Naive B cell (primary cell): ENCODE data around the gene TEX30. TPM values are rescaled to one million over a fixed set of nuclear protein-coding genes. Genes with fewer than 3 reads are reported as not detected.

Source experiments
- ATAC-seq, 2 donors: fragments of 150-1000 bp; cut with Tn5 transposase; 2 replicates each; pipeline ENCODE4 v1.10.0; 2021; ENCODE audit warnings: low read depth in 2 of 2, mild to moderate bottlenecking in 2 of 2, moderate library complexity in 2 of 2
- DNase-seq: peaks from one replicate; pipeline ENCODE4 v3.0.0; 2022
- H3K27ac Mint-ChIP-seq, 6 donors: one replicate each; pipeline ENCODE4 v1.8.0; 2020 to 2022; ENCODE audit warnings: mild to moderate bottlenecking in 6 of 6, mixed read lengths in 6 of 6, moderate library complexity in 5 of 6, inconsistent platforms in 2 of 6
- H3K27me3 Mint-ChIP-seq, 3 donors: one replicate each; pipeline ENCODE4 v1.8.0; 2021 to 2022; ENCODE audit warnings: mixed read lengths in 3 of 3, mild to moderate bottlenecking in 1 of 3
- H3K36me3 Mint-ChIP-seq, 2 donors: one replicate each; pipeline ENCODE4 v1.8.0; 2020 to 2022; ENCODE audit warnings: mixed read lengths in 2 of 2, inconsistent platforms in 1 of 2, mild to moderate bottlenecking in 1 of 2
- H3K4me1 Mint-ChIP-seq, 3 donors: one replicate each; pipeline ENCODE4 v1.8.0; 2020 to 2022; ENCODE audit warnings: mixed read lengths in 3 of 3, inconsistent platforms in 1 of 3, mild to moderate bottlenecking in 1 of 3, moderate library complexity in 1 of 3
- H3K4me3 Mint-ChIP-seq, 8 donors: one replicate each; pipeline ENCODE4 v1.8.0; 2020 to 2022; ENCODE audit warnings: mild to moderate bottlenecking in 8 of 8, mixed read lengths in 8 of 8, moderate library complexity in 8 of 8, inconsistent platforms in 2 of 8
- H3K9me3 Mint-ChIP-seq, 7 donors: one replicate each; pipeline ENCODE4 v1.8.0; 2020 to 2022; ENCODE audit warnings: mixed read lengths in 7 of 7, mild to moderate bottlenecking in 5 of 7, inconsistent platforms in 2 of 7, moderate library complexity in 1 of 7
- polyA plus RNA-seq, 6 donors: library from polyadenylated mRNA; unstranded; fragments of 300-500 nt; fragmentation: Illumina TruSeq; gene quantifications; one replicate each; pipeline ENCODE4 v1.2.3, GENCODE V29; 2021; ENCODE audit warnings: low read depth in 6 of 6

The TEX30 gene
- polyA plus RNA-seq, 6 donors from 2014 or later, result 14.6 to 31.8 (median 20.2) TPM

DNA sequence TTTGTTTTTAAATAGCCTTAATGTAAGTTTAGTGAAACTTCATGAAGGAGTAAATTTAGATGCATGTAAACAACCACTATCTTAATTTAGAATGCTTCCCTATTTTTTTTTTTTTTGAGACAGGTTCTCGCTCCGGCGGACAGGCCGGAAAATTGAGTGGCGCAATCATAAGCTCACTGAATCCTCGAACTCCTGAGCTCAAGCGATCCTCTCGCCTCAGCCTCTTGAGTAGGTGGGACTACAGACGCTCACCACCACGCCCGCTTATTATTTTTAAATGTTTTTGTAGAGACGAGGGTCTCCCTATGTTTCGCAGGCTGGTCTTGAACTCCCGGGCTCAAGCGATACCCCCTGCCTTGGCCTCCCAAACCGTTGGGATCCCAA, 1.6 kb downstream of the TEX30 start:
- H3K4me3 Mint-ChIP-seq, result peak overlapping the region; percentile 42 to 97 (median 90)

DNA sequence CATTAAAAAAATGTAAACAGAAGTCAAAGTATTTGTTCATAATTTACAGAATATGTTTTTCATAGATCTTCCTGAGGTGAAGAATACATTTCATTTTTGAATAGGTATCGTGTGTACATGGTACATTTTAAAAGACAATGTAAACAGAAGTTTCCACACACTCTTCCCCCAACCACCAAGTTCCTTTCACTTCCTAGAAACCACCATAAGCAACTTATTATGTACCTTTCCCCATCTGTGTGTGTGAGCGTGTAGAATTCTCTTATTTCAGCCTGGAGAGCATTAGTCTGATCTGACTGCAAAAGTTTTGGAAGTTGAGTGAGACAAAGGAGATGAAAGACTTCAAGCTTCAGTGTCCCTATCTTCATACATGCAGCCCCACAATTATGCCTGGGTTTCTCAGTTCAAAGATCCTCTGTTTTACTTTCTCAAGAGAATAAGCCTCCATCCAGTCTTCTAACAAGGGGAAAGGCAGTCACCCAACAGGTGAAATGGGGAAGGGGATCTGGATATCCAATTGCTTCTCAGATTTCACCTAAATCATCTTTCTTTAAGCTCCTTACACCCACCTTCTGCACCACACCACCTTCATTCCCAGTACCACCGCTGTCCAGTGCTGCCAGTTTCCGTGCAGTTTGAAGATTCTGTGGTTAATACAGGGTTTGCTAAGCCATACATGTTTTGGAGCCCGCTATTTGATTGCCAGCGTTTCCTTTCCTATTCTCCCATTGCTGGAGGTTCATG, 2.1 kb downstream of the TEX30 start:
- Mint-ChIP-seq H3K4me3 (peak overlapping the region; percentile 16 to 97 (median 86)), H3K36me3 (no peaks in the 10 kb centered on the region), H3K27ac (peak overlapping the region in 2 of 6 donors; percentile 5 to 84), H3K4me1 (peaks cover 19 to 26% (median 20%) of the 10 kb centered on the region in 3 donors), H3K9me3 (no peaks in the 10 kb centered on the region), H3K27me3 (no peaks in the 10 kb centered on the region)
- no peak for ATAC-seq
- DNase-seq, result no peak

More for the DNA sequence above, 1.6 kb downstream of the TEX30 start:
- ATAC-seq (no peak), DNase-seq (no peak)
- Mint-ChIP-seq H3K4me1 (peaks cover 19 to 26% (median 20%) of the 10 kb centered on the region in 3 donors), H3K9me3 (no peaks in the 10 kb centered on the region), H3K36me3 (no peaks in the 10 kb centered on the region), H3K27me3 (no peaks in the 10 kb centered on the region), H3K27ac (peak overlapping the region in 3 of 6 donors; percentile 5 to 84 (median 32))

DNA sequence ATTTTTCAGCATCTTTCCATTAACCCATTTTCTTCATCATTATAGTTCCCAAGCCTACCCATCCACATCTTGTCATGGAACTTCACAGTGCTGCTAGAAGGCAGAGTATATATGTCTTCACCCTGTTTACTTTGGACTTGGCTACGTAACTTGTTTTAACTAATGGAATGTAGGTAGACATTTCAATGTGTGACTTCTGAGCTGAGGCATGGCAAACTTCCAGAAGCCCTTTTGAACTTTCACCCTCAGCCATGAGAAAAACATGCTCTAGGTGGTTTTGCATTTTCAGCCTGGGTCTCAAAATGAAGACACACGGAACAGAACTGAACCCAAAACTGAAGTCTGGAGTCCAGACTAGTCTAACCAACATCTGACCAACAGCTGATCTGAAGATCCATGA, 3.2 kb downstream of the TEX30 start:
- Mint-ChIP-seq H3K27me3 (no peaks in the 10 kb centered on the region), H3K4me1 (peaks cover 19 to 26% (median 20%) of the 10 kb centered on the region in 3 donors), H3K9me3 (no peaks in the 10 kb centered on the region), H3K36me3 (no peaks in the 10 kb centered on the region), H3K4me3 (peak overlapping the region in 2 of 8 donors; percentile 43 to 48), H3K27ac (no peak overlapping the region)
- no peak for DNase-seq
- no peak for ATAC-seq

DNA sequence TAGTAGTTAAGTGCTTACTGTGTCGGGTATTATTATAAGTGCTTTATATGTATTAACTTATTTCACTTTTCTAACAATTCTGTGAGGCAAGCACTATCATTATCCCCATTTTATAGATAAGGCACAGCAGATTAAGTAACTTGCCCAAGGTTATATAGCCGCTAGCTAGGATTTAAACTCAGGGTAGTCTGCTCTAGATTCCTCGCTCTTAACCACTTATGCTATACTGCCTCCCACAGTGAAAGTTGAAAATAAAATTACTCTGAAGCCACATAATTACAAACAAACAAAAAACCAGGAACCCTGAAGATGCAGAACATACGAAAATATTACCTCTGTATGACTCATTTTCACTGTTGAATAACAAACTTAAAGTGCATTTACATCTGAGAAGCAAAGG, 3.9 kb downstream of the TEX30 start:
- Mint-ChIP-seq H3K9me3 (no peaks in the 10 kb centered on the region), H3K27me3 (no peaks in the 10 kb centered on the region), H3K4me1 (peaks cover 17 to 26% (median 17%) of the 10 kb centered on the region in 3 donors), H3K27ac (no peak overlapping the region), H3K4me3 (peak overlapping the region in 1 of 8 donors; percentile 48), H3K36me3 (no peaks in the 10 kb centered on the region)
- ATAC-seq (no peak), DNase-seq (no peak)

- Mint-ChIP-seq H3K36me3 (no peaks in the 10 kb centered on the region), H3K27me3 (no peaks in the 10 kb centered on the region)
- no peak for DNase-seq
Measured at GRCh38 chr13:102768909-102769308, 4.7 kb downstream of the TEX30 start.

DNA sequence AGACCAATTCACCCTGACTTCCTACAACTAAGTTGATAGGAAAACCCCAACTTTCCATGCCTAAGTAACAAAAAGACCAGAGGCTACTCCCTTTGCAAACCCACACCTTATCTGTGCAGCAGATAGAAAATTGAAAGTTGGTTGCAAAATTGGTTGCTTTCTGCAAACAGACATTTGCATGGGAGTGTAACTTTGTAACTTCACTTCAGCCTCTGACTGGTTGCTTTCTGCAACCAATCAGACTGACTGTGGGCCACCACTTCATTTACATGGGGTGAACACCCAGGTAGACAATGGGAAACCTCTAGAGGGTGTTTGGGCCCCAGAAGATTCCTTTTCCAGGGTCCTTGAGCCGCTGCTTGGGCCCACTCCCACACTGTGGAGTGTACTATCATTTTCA, 9.8 kb downstream of the TEX30 start:
- H3K9me3 Mint-ChIP-seq, result no peaks in the 10 kb centered on the region

More at GRCh38 chr13:102768909-102769308, 4.7 kb downstream of the TEX30 start:
- Mint-ChIP-seq H3K9me3 (no peaks in the 10 kb centered on the region), H3K4me3 (no peak overlapping the region), H3K27ac (no peak overlapping the region), H3K4me1 (peaks cover 9 to 19% (median 10%) of the 10 kb centered on the region in 3 donors)
- ATAC-seq, result no peak

GRCh38 chr13:102761071-102761470, 12.5 kb downstream of the TEX30 start:
- DNase-seq (no peak), ATAC-seq (no peak)
- Mint-ChIP-seq H3K27ac (no peak overlapping the region), H3K4me3 (no peak overlapping the region), H3K4me1 (no peaks in the 10 kb centered on the region), H3K27me3 (no peaks in the 10 kb centered on the region), H3K9me3 (peaks cover 0 to 2% (median 0%) of the 10 kb centered on the region in 7 donors), H3K36me3 (no peaks in the 10 kb centered on the region)

More for the DNA sequence above, 9.8 kb downstream of the TEX30 start:
- H3K27me3 Mint-ChIP-seq, result no peaks in the 10 kb centered on the region
- no peak overlapping the region for H3K27ac Mint-ChIP-seq
- no peaks in the 10 kb centered on the region for H3K4me1 Mint-ChIP-seq
- no peaks in the 10 kb centered on the region for H3K36me3 Mint-ChIP-seq
- H3K4me3 Mint-ChIP-seq, result no peak overlapping the region
- ATAC-seq, result no peak
- DNase-seq, result no peak

- H3K4me1 Mint-ChIP-seq, result no peaks in the 10 kb centered on the region
- no peak for ATAC-seq
- H3K27ac Mint-ChIP-seq, result no peak overlapping the region
- no peaks in the 10 kb centered on the region for H3K27me3 Mint-ChIP-seq
- H3K4me3 Mint-ChIP-seq, result no peak overlapping the region
- H3K36me3 Mint-ChIP-seq, result no peaks in the 10 kb centered on the region
- peaks cover 0 to 2% (median 0%) of the 10 kb centered on the region in 7 donors for H3K9me3 Mint-ChIP-seq
- DNase-seq, result no peak
Measured at GRCh38 chr13:102758842-102759241, 14.7 kb downstream of the TEX30 start.

DNA sequence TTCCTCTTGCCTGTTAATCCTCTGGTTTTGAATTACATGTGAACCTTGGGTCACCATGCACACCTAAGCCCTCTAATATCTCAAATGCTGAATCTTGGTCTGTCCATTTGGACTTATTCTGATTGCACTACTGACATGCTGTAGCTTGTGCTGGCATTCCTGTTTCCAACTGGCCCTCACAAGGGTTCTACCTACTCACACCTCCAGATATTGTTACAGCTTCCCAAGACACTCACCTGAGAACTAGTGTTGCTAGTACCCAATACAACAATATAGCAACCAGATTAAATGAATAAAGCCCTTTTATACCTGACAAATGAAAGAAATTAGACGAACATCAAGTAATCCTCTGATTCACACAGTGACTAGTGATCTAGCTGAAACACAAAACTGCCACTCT, 16.6 kb downstream of the TEX30 start:
- no peaks in the 10 kb centered on the region for H3K27me3 Mint-ChIP-seq
- no peaks in the 10 kb centered on the region for H3K4me1 Mint-ChIP-seq
- peaks cover 0 to 5% of the 10 kb centered on the region in 2 donors for H3K36me3 Mint-ChIP-seq

GRCh38 chr13:102751886-102752285, 21.7 kb downstream of the TEX30 start:
- H3K4me3 Mint-ChIP-seq, result no peak overlapping the region
- H3K36me3 Mint-ChIP-seq, result peaks cover 11 to 19% of the 10 kb centered on the region in 2 donors
- ATAC-seq (no peak), DNase-seq (no peak)
- H3K27me3 Mint-ChIP-seq, result peaks cover 6 to 16% (median 13%) of the 10 kb centered on the region in 3 donors
- no peaks in the 10 kb centered on the region for H3K4me1 Mint-ChIP-seq
- H3K27ac Mint-ChIP-seq, result no peak overlapping the region
- H3K9me3 Mint-ChIP-seq, result peaks cover under 1 to 16% (median 9%) of the 10 kb centered on the region in 7 donors

More for the DNA sequence above, 16.6 kb downstream of the TEX30 start:
- DNase-seq (no peak), ATAC-seq (no peak)
- Mint-ChIP-seq H3K27ac (no peak overlapping the region), H3K4me3 (no peak overlapping the region), H3K9me3 (peaks cover 2 to 8% (median 4%) of the 10 kb centered on the region in 7 donors)

- H3K27ac Mint-ChIP-seq, result no peak overlapping the region
- no peaks in the 10 kb centered on the region for H3K4me1 Mint-ChIP-seq
- DNase-seq, result no peak
- H3K36me3 Mint-ChIP-seq, result peaks cover 6 to 24% of the 10 kb centered on the region in 2 donors
- ATAC-seq, result no peak
- peaks cover 3 to 60% (median 15%) of the 10 kb centered on the region in 7 donors for H3K9me3 Mint-ChIP-seq
- peaks cover 14 to 59% (median 45%) of the 10 kb centered on the region in 3 donors for H3K27me3 Mint-ChIP-seq
- H3K4me3 Mint-ChIP-seq, result no peak overlapping the region
Measured at GRCh38 chr13:102742506-102742905, 31.1 kb downstream of the TEX30 start.

DNA sequence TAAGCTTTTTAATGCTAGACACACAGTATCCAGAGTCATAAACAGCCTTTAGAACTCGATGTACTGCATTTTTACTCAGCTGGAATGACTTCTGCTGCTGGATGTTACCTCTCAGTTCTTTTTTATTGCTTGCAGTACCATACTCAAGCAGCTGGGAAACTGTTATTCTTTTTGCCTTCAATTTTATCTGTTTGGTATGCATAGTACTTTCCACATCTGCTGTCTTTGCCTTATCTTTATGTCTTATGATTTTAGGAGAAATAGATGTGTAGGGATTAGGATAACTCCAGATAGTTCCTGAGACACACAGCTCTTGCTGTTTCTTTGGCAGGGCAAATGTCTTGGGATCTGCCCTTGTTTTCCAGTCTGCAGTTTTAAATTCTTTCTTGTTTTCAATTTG, 31.5 kb downstream of the TEX30 start:
- H3K36me3 Mint-ChIP-seq, result peaks cover 6 to 22% of the 10 kb centered on the region in 2 donors
- H3K9me3 Mint-ChIP-seq, result peaks cover 3 to 60% (median 15%) of the 10 kb centered on the region in 7 donors
- no peak overlapping the region for H3K27ac Mint-ChIP-seq
- H3K4me3 Mint-ChIP-seq, result no peak overlapping the region
- peaks cover 14 to 57% (median 42%) of the 10 kb centered on the region in 3 donors for H3K27me3 Mint-ChIP-seq
- DNase-seq, result no peak
- H3K4me1 Mint-ChIP-seq, result no peaks in the 10 kb centered on the region
- no peak for ATAC-seq

- H3K27me3 Mint-ChIP-seq, result peaks cover 0 to 15% (median 13%) of the 10 kb centered on the region in 3 donors
- no peaks in the 10 kb centered on the region for H3K4me1 Mint-ChIP-seq
- peaks cover 0 to 7% of the 10 kb centered on the region in 2 donors for H3K36me3 Mint-ChIP-seq
- no peak overlapping the region for H3K27ac Mint-ChIP-seq
- peaks cover 0 to 14% (median 4%) of the 10 kb centered on the region in 7 donors for H3K9me3 Mint-ChIP-seq
- ATAC-seq (no peak), DNase-seq (no peak)
- no peak overlapping the region for H3K4me3 Mint-ChIP-seq
Measured at GRCh38 chr13:102729560-102730270, 43.9 kb downstream of the TEX30 start.

GRCh38 chr13:102726430-102726829, 47.2 kb downstream of the TEX30 start:
- no peak overlapping the region for H3K4me3 Mint-ChIP-seq
- ATAC-seq (no peak), DNase-seq (no peak)
- H3K9me3 Mint-ChIP-seq, result peaks cover 0 to 14% (median 4%) of the 10 kb centered on the region in 7 donors
- peaks cover 14 to 21% (median 15%) of the 10 kb centered on the region in 3 donors for H3K27me3 Mint-ChIP-seq
- peaks cover 0 to 7% of the 10 kb centered on the region in 2 donors for H3K36me3 Mint-ChIP-seq
- H3K27ac Mint-ChIP-seq, result no peak overlapping the region
- no peaks in the 10 kb centered on the region for H3K4me1 Mint-ChIP-seq
